GM19240 (cell line): ENCODE results near the gene RPS6KA2.
"Not testable (repeated sequence)": the region's sequence is repeated elsewhere in the genome, so short reads cannot be mapped to it uniquely, and the experiment has no call there.

Experiments used
- DNase-seq: peaks from one replicate; pipeline ENCODE4 v3.0.0; 2011; ENCODE audit warnings: low spot score; ENCODE audit not compliant: insufficient read length

The RPS6KA2 gene

DNA sequence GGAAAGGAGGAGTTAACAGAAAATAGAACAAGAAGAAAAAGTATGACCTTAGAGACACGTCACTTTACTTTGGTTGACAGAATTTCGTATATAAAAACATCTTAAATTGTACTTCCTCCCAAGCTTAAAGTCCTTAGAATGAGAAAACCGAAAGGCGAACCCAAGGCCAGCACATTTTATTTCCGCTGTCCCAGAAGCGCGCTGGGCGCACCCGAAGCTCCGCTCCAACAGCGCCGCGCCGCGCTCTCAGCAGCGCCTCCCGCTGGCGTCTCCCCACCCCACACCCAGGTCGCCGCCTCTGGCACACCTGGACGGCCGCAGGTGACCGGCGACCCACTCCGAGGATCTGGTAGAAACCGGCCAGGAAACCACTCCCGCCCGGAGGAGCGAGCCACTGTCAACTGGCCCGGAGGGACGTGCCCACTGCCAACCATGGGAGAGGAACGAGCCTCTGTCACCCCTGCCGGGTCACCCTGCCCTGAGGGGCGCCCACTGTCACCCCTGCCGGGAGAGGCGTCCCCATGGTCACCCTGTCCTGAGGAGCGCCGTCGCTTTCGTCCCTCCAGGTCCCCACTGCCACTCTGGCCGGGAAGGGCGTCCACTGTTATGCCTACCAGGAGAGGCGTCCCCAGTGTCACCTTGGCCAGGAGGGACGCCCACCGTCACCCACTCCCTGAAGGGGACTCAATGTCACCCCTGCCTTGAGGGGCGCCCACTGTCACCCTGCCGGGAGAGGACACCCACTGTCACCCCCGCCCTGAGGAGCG is 245.1 kb downstream of the RPS6KA2 start:
- DNase-seq: peak; percentile 33

DNA sequence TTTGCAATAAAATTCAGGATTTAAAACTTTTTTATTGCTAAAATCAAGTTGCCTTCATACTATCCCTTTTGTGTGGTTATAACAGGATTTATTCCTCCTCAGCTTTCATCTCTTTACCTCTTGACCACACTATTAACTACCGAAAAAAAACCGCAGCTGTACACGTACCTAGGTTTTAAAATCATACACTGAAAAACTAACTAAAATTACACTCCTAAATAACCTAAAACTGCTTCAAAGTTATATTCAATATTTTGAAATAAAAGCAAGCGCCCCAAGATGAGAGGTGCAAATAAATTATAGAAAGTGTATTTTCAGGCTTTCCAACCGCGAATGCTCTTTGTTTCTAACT is 245.7 kb downstream of the RPS6KA2 start:
- DNase-seq: no peak

DNA sequence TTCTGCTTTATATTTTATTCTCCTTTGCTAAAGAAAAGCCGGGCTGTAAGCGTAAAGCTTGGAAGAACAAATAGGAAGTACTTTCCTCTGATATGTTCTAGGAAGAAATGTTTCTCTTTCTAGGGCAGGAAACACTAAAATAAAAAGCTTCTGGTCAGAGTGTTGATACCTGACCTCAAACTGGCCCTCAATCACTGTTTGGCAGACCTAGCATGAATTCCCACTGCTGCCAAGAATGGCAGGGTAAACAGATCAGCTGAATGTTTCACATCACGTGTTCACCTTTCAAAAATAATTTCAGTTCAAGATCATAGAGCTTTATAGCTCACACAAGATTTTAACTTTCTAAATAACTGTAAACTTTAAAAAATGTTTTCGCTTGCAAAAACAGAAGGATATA is 247.3 kb downstream of the RPS6KA2 start:
- no peak for DNase-seq

DNA sequence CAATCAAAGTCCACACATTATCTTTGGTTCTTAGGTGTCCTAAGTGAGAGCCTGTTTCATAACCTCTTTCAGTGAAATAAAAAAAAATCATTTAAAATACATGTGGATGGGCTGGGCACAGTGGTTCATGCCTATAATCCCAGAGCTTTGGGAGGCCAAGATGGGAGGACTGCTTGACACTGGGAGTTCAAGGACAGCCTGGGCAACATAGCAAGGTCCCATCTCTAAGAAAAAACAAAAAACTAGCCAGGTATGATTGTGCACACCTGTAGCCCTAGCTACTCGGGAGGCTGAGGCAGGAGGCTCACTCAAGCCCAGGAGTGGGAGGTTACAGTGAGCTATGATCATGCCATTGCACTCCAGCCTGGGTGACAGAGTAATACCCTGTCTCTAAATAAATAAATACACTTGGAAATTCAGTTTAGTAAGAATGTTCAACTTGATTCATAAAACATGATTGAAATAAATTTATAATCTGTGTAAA is 247.9 kb downstream of the RPS6KA2 start:
- no peak for DNase-seq

DNA sequence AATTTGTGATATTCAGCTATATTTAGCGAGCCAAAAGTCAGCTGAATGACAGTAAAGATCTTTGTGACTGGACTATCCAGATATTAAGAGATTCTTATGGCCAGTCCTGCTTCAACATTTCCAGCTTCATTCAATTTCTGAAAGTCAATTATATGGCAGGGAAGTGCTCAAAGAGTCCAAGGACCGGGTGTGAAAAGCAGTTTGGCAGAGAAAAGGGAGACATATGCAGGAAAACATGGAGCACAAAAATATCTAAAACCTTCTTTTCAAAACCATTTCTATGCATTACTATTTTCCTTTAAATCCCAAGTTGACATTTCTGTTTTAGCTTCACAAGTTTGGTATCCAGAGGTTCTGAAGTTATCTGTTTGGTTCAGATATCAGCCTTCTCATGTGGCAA is 249.3 kb downstream of the RPS6KA2 start:
- no peak for DNase-seq

DNA sequence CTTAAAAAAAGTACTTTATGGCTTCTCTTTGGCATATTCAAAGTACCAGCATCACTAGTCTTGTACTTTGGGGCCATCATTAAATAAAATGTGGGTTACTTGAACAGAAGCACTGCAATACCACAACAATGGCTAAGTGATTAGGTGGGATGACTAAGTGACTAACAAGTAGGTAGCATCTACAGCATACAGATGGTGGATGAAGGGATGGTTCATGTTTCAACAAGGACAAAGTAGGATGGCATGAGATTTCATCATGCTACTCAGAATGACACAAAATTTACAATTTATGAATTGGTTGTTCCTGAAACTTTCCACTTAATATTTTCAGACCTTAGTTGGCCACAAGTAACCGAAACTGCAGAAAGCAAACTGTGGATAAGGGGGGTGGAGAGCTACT is 252.0 kb downstream of the RPS6KA2 start:
- DNase-seq: no peak

DNA sequence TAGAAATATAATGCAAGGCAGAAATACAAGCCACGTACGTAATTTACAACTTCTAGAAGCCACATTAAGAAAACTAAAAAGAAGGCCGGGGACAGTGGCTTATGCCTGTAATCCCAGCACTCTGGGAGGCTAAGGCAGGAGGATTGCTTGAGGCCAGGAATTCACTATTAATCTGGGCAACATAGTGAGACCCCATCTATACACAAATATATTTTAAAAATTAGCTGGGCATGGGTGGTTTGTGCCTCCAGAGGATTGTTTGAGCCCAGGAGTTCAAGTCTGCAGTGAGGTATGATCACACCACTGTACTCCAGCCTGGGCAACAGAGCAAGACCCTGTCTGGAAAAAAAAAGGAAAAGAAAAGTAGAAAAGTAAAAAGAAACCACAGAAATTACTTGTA is 256.6 kb downstream of the RPS6KA2 start:
- DNase-seq: no peak

DNA sequence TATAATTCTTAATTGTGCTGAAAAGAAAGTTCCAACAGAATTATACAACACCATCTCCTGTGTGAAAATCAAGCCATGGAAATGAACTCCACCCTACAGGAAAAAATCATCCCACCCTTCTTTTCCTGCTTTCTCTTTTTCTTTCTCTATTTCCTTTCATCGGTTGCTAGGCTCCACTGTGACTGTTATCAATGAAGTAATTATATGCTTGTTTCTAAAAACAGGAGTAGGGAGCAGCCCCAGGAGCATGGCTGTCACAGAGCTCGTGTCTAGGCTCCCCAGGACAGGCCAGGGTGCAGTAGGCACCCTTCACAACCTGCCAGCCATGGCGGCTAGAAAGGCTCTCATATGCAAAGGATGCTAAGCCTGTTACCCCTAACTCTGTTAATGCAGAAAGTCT is 257.3 kb downstream of the RPS6KA2 start:
- no peak for DNase-seq

DNA sequence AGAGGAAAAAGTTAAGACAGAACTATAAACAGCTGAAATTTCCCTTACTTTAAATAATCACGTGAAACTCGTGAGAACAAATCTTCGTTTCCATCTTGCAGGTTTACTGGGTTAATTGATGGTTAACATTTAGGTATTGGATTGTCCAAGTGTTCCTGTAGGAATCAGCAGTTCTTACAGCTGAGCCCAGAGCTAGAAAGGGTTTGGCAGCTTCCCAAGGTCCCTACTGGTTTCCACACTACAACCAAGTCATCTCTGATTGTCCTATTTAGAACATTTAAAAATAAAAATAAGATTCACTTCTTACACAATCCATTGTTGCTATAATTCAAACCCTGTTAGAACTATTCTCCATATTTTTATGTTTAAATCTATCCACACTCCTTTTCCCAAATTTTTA is 260.1 kb downstream of the RPS6KA2 start:
- no peak for DNase-seq

DNA sequence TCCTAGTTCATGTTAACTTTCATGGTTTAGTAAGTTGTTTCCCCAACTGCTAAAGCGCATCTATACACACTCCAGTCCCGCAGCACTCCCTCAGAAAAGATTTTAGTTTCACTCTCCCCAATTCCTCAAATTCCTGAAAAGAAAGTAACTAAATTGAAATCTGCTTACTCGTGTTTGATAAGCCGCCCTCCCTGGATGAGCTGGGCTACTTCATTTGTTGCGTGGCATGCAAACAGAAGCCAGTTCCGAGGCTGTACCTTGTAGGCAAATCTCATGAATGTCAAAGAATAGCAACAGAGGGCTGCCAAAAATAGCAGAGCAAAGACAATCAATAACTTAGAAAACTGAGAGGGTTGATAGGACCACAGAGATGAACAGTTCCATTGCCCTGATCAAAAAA is 261.2 kb downstream of the RPS6KA2 start:
- no peak for DNase-seq

DNA sequence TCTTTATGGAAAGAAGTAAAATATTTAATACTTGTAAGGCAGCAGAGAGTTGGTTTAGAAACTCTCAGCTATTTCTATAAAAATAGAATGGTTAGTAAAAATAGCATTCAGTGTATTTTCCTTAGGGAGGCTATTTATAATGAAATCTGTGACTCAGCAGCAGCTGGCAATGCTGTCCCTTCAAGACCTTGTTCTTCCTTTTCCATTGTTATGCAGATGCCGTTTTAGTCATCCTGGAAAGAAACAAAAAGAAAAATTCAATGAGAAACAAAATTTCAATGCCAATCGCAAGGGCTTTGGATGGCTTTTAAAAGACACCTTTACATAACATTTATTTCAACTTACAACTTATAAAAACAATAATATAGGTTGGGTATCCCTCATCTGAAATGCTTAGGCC is 261.8 kb downstream of the RPS6KA2 start:
- DNase-seq: no peak

DNA sequence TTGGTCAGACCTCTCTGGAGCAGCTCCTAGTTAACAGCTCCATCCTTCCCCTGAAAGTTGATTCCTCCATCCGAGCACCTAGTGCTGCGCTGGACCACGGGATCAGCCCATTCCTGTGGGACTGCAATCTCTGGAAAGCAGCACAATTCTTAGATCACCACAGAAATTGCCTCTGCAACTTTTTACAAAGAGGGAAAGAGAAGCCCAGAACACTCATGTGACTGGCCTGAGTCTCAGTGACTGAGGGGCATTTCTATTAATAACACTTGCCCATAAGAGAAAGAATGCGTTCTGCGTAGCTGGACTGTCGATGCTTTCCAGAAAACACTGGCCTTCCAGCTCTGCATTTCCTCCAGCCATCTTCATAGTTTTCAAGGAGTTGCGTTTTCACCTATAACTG is 262.6 kb downstream of the RPS6KA2 start:
- no peak for DNase-seq

DNA sequence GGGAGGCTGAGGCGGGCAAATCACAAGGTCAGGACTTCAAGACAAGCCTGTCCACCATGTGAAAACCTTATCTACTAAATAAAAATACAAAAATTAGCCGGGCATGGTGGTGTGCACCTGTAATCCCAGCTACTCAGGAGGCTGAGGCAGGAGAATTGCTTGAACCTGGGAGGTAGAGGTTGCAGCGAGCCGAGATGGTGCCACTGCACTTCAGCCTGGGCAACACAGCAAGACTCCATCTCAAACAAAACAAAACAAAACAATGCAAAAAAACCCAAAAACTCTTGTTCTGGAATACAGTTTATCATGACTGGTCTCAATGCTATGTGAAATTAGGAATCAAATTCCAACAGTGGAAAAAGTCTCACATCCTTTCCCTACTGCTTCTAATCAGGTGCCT is 264.6 kb downstream of the RPS6KA2 start:
- not testable (repeated sequence) for DNase-seq

DNA sequence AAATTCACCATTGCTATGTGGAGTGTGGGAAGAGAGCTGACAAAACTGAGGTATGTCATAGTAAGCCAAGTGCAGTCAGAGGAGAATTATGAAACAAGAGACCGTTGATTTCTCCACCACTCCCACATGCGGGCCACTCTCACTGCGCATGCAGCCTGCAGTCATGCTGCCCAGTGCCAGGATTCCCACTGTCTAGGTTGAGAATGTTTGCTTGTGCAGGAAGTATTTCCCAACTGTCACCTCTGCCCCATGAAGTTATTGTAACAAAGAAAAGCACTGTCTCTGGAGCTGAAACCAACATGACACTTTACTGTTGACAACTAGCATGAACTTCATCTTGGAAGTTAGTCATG is 266.0 kb downstream of the RPS6KA2 start:
- no peak for DNase-seq

DNA sequence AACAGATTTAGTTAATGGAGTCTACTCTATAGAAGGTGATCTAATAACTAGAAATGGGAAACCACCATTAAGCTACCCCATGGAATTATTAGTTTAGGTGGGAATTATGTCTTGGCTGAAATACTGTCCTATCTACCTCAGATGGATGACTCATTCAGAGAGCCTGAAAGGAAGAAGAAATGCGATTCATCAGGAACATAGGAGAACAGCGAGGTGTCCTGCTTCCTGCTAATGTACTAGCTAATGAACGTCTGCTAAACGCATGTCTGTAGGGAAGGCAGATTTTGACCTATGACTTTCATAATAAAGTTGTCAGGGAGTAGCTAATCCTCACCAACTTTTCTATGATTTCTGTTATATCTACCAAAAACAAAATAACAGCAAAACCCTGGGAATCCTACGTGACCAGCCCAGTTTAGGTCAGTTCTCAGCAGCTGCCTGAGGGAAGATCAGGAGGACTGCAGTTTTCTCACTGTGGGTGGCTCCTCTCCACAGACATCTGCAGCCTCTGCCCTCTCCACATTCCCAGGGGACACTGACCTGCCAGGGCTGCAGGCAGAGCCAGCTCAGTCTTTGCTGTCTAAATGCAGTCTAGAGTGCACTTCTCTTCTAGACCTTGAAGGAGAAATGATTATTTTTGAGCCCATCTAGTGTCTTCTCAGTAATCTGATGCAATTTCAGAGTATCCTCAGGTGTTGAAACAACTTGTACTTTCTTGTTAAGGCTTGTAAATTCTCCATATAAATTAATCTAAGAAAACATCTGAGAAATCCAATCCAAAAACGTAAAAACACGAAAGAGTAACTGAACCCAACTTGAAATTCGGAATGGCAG is 266.6 kb downstream of the RPS6KA2 start:
- no peak for DNase-seq
